Stomach (tissue), 4 donors: ENCODE results near the gene TBC1D32.

Experiments used
- CTCF ChIP-seq, 7 experiments: fragments of 450-650 bp in 4 of 7; fragments of 200-600 bp in 3 of 7; sonication (generic) in 3 of 7; IDR thresholded peaks; one replicate each; pipeline ENCODE4 v1.5.1; 2016 to 2019; ENCODE audit warnings: antibody characterized with exemption in 7 of 7, control low read depth in 2 of 7, mild to moderate bottlenecking in 1 of 7
- POLR2A ChIP-seq, 4 donors: fragments of 450-650 bp; IDR thresholded peaks; one replicate each; pipeline ENCODE4 v1.6.1; 2016; ENCODE audit warnings: antibody characterized with exemption in 4 of 4, control low read depth in 2 of 4, mild to moderate bottlenecking in 1 of 4, moderate library complexity in 1 of 4
- POLR2AphosphoS5 ChIP-seq, 3 donors: sonication (generic); formaldehyde crosslinking; IDR thresholded peaks; one replicate each; pipeline ENCODE4 v1.6.1; 2016; ENCODE audit warnings: antibody characterized with exemption in 3 of 3

DNA sequence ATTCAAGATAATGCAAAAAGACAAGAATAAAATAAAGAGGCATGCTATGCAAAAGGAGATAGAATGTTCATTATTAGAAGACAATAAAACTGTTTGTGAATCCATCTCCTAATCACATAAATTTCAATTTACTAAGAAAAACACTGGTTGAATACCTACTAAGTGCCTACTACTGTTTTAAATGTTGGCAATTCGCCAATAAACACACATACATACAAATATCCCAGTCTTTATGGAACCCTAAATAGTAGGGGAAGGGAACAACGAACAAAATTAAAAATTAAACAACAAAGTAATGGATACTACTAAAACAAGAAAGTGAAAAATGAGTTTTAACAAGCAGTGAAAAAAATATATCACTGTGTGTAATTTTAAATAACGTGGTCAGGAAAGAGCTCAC lies 158.5 kb downstream of the TBC1D32 start:
- no peak for TF ChIP-seq POLR2A (IDR thresholded peaks at IDR 0.05)
- no peak for TF ChIP-seq CTCF (IDR thresholded peaks at IDR 0.05)
- no peak for TF ChIP-seq POLR2AphosphoS5 (IDR thresholded peaks at IDR 0.05)
